ENCODE data around the gene FBXO2. TPM values are rescaled to one million over a fixed set of nuclear protein-coding genes. Genes with fewer than 3 reads are reported as not detected.
A peak's percentile ranks its signal among the peaks of the same experiment; 100 is the strongest.

FBXO2 gene
- total and polyA plus RNA-seq, 9 of the 15 experiments (the other 6 are each of a cell fraction or from before 2014, with no cell fraction given), result 0.04 to 1.9 (median 0.27) TPM

- TF ChIP-seq ESRRA (IDR thresholded peaks at IDR 0.05; ENCODE audit: borderline replicate concordance, low read depth), result no peak
- no peak for TF ChIP-seq ZNF76 (CRISPR knock-in tag; IDR thresholded peaks at IDR 0.05; ENCODE audit: borderline replicate concordance)
- TF ChIP-seq ZNF224 (CRISPR knock-in tag; IDR thresholded peaks at IDR 0.05), result no peak
- no peak for TF ChIP-seq ZNF785 (CRISPR knock-in tag; IDR thresholded peaks at IDR 0.05)
- TF ChIP-seq ZSCAN32 (CRISPR knock-in tag; IDR thresholded peaks at IDR 0.05), result no peak
- TF ChIP-seq YY1 (IDR thresholded peaks at IDR 0.05; ENCODE audit: borderline replicate concordance in 1 of 3, control insufficient read depth in 1 of 3, extremely low read depth in 1 of 3, insufficient read depth in 3 of 3, insufficient read length in 1 of 3, insufficient replicate concordance in 2 of 3, low read depth in 1 of 3, low read length in 2 of 3), result no peak
- no peak for TF ChIP-seq SP1 (CRISPR knock-in tag; IDR thresholded peaks at IDR 0.05)
- no peak for TF ChIP-seq DNMT1 (IDR thresholded peaks at IDR 0.05)
- no peak for TF ChIP-seq ATF1 (CRISPR knock-in tag; IDR thresholded peaks at IDR 0.05)
- no peak for TF ChIP-seq ATF1 (tag; IDR thresholded peaks at IDR 0.05)
- TF ChIP-seq ZNF197 (CRISPR knock-in tag; IDR thresholded peaks at IDR 0.05; ENCODE audit: low read depth), result no peak
- no peak for TF ChIP-seq STAG1 (CRISPR knock-in tag; IDR thresholded peaks at IDR 0.05; ENCODE audit: borderline replicate concordance)
- TF ChIP-seq HOXB6 (CRISPR knock-in tag; IDR thresholded peaks at IDR 0.05; ENCODE audit: borderline replicate concordance), result no peak
- no peak for TF ChIP-seq JUN (IDR thresholded peaks at IDR 0.05; ENCODE audit: borderline replicate concordance, low read depth, low read length)
- no peak for TF ChIP-seq JUN (CRISPR knock-in tag; IDR thresholded peaks at IDR 0.05; ENCODE audit: borderline replicate concordance)
- peak; percentile 38; the same call in 1 of the 2 replicates for TF ChIP-seq ELF4 (CRISPR knock-in tag; IDR thresholded peaks at IDR 0.05)
- TF ChIP-seq ZHX1 (conservative IDR thresholded peaks at IDR 0.05; ENCODE audit: low read length), result no peak
- TF ChIP-seq NR2F6 (CRISPR knock-in tag; IDR thresholded peaks at IDR 0.05), result no peak
These were observed 48.0 kb upstream of the FBXO2 start (continued) for GRCh38 chr1:11701981-11702803.

Data from K562 (cell line).